Hepatocyte (in vitro differentiated cells): ENCODE data around the gene ZFHX2. TPM values are rescaled to one million over a fixed set of nuclear protein-coding genes. Genes with fewer than 3 reads are reported as not detected.

Experiments used
- DNase-seq: peaks from one replicate; pipeline ENCODE4 v3.0.0-alpha.2; 2016; ENCODE audit warnings: low spot score
- H2AFZ ChIP-seq: fragments of 200-600 bp; sonication (generic); 2 replicates; pipeline ENCODE4 v1.6.0; 2016; ENCODE audit warnings: antibody characterized with exemption, mild to moderate bottlenecking
- H3K27ac ChIP-seq: fragments of 200-600 bp; sonication (generic); 2 replicates; pipeline ENCODE4 v1.5.1; 2016; ENCODE audit warnings: mild to moderate bottlenecking
- H3K27me3 ChIP-seq: fragments of 200-600 bp; sonication (generic); 2 replicates; pipeline ENCODE4 v1.6.1; 2016
- H3K36me3 ChIP-seq: fragments of 200-600 bp; sonication (generic); replicated peaks from 2 replicates; pipeline ENCODE4 v1.5.1; 2016; ENCODE audit warnings: low read depth; ENCODE audit not compliant: insufficient read depth
- H3K4me1 ChIP-seq: fragments of 200-600 bp; sonication (generic); 2 replicates; pipeline ENCODE4 v1.5.1; 2016; ENCODE audit warnings: mild to moderate bottlenecking, moderate library complexity; ENCODE audit not compliant: insufficient read depth
- H3K4me2 ChIP-seq: fragments of 200-600 bp; sonication (generic); 2 replicates; pipeline ENCODE4 v1.6.0; 2016
- H3K4me3 ChIP-seq: fragments of 200-600 bp; sonication (generic); 2 replicates; pipeline ENCODE4 v1.5.1; 2016; ENCODE audit warnings: mild to moderate bottlenecking
- H3K79me2 ChIP-seq: fragments of 200-600 bp; sonication (generic); 2 replicates; pipeline ENCODE4 v1.6.0; 2017; ENCODE audit warnings: mild to moderate bottlenecking
- H3K9me2 ChIP-seq: fragments of 200-600 bp; sonication (generic); replicated peaks from 2 replicates; pipeline ENCODE4 v1.6.0; 2017; ENCODE audit warnings: mild to moderate bottlenecking; ENCODE audit not compliant: insufficient read depth
- H3K9me3 ChIP-seq: fragments of 200-600 bp; sonication (generic); 2 replicates; pipeline ENCODE4 v1.5.1; 2016; ENCODE audit warnings: low read depth, mild to moderate bottlenecking
- H4K20me1 ChIP-seq: fragments of 200-600 bp; sonication (generic); 2 replicates; pipeline ENCODE4 v1.6.0; 2016; ENCODE audit warnings: mild to moderate bottlenecking; ENCODE audit not compliant: insufficient read depth, poor library complexity, severe bottlenecking
- CTCF ChIP-seq: fragments of 200-600 bp; sonication (generic); IDR thresholded peaks from 2 replicates; pipeline ENCODE4 v1.5.1; 2016; ENCODE audit warnings: antibody characterized with exemption, mild to moderate bottlenecking; ENCODE audit not compliant: poor library complexity
- EZH2 ChIP-seq: fragments of 200-600 bp; sonication (generic); IDR thresholded peaks from 2 replicates; pipeline ENCODE4 v1.6.1; 2016; ENCODE audit warnings: antibody characterized with exemption, mild to moderate bottlenecking, borderline replicate concordance
- EZH2phosphoT487 ChIP-seq: fragments of 200-600 bp; sonication (generic); IDR thresholded peaks from one replicate; pipeline ENCODE4 v1.6.1; 2018; ENCODE audit warnings: antibody characterized with exemption, mild to moderate bottlenecking, low read depth, moderate library complexity; ENCODE audit not compliant: unreplicated experiment, severe bottlenecking
- WGBS: methylation state at CpG from one replicate; pipeline ENCODE4 v1.1.6; 2016; ENCODE audit warnings: low lambda C conversion rate; ENCODE audit errors: missing lambda C conversion rate; 5-methylcytosine and 5-hydroxymethylcytosine counted together
- polyA plus RNA-seq: library from polyadenylated mRNA; unstranded; fragments of >200 nt; fragmentation: Nextera tagmentation; extraction: Ambion mirVana; gene quantifications from 2 replicates; pipeline ENCODE4 v1.2.1, GENCODE V29; 2016
- total RNA-seq: library from RNA; depleted of rRNA; stranded (reverse); fragments of >200 nt; gene quantifications from 2 replicates; pipeline ENCODE4 v1.2.3, GENCODE V29; 2014

The ZFHX2 gene
- total and polyA plus RNA-seq, 2 experiments from 2014 or later: 1.4 to 1.5 TPM

GRCh38 chr14:23518709-23519108 lies 32.9 kb downstream of the ZFHX2 start:
- no peaks in the 10 kb centered on the region for H4K20me1 ChIP-seq
- no peak overlapping the region for H3K4me2 ChIP-seq
- no peaks in the 10 kb centered on the region for H3K9me2 ChIP-seq
- H3K9me3 ChIP-seq: no peaks in the 10 kb centered on the region
- H3K79me2 ChIP-seq: no peaks in the 10 kb centered on the region
- H3K27me3 ChIP-seq: no peaks in the 10 kb centered on the region
- TF ChIP-seq EZH2: no peak
- TF ChIP-seq EZH2phosphoT487: no peak
- TF ChIP-seq CTCF: no peak
- no peak for DNase-seq
- no peak overlapping the region for H2AFZ ChIP-seq
- H3K27ac ChIP-seq: no peak overlapping the region
- H3K4me1 ChIP-seq: no peaks in the 10 kb centered on the region
- 74% methylated on average over 4 of the region's 4 CpGs for WGBS
- no peak overlapping the region for H3K4me3 ChIP-seq
- no peaks in the 10 kb centered on the region for H3K36me3 ChIP-seq

- no peaks in the 10 kb centered on the region for H3K4me1 ChIP-seq
- H3K27ac ChIP-seq: no peak overlapping the region
- H3K27me3 ChIP-seq: no peaks in the 10 kb centered on the region
- no peaks in the 10 kb centered on the region for H3K9me2 ChIP-seq
- no peak for DNase-seq
- no peaks in the 10 kb centered on the region for H3K79me2 ChIP-seq
- no peaks in the 10 kb centered on the region for H4K20me1 ChIP-seq
- WGBS: 94% methylated on average over 6 of the region's 6 CpGs
- H3K4me3 ChIP-seq: no peak overlapping the region
- H3K4me2 ChIP-seq: no peak overlapping the region
- H3K36me3 ChIP-seq: no peaks in the 10 kb centered on the region
- H3K9me3 ChIP-seq: no peaks in the 10 kb centered on the region
- TF ChIP-seq EZH2phosphoT487 (no peak), CTCF (no peak), EZH2 (no peak)
- H2AFZ ChIP-seq: no peak overlapping the region
These were observed 33.8 kb downstream of the ZFHX2 start for GRCh38 chr14:23517650-23518326.

GRCh38 chr14:23514644-23514957 lies 37.0 kb downstream of the ZFHX2 start:
- Histone ChIP-seq H3K9me2 (no peaks in the 10 kb centered on the region), H3K27me3 (no peaks in the 10 kb centered on the region), H3K9me3 (no peaks in the 10 kb centered on the region), H2AFZ (no peak overlapping the region), H4K20me1 (no peaks in the 10 kb centered on the region), H3K36me3 (no peaks in the 10 kb centered on the region), H3K4me2 (no peak overlapping the region), H3K27ac (no peak overlapping the region), H3K79me2 (no peaks in the 10 kb centered on the region), H3K4me1 (no peaks in the 10 kb centered on the region), H3K4me3 (no peak overlapping the region)
- TF ChIP-seq CTCF (no peak), EZH2 (no peak), EZH2phosphoT487 (no peak)
- DNase-seq: no peak
- WGBS: 90% methylated on average over 3 of the region's 3 CpGs
